ENCODE results near the gene SKAP1. TPM values are rescaled to one million over a fixed set of nuclear protein-coding genes. Genes with fewer than 3 reads are reported as not detected.
"Not testable (repeated sequence)": the region's sequence is repeated elsewhere in the genome, so short reads cannot be mapped to it uniquely, and the experiment has no call there.

The SKAP1 gene
- total RNA-seq, 1 donor from 2014 or later, result not detected

DNA sequence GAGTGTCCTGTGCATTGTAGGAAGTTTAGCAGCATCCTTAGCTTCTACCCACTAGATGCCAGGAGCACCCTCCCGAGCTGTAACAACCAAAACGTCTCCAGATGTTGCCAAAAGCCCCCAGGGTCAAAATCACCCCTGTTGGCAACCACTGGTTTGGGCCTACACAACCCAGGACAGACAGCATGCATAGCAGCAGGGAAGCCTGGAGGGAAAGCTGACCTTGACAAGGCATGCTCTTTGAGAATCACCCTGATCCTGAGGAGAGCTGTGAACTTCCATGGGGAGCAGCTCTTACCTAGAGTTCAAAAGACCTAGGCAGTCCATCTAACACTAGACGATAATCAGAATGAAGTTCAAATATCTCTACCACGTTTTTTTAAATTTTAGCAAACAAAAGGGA, 9.2 kb downstream of the SKAP1 start:
- no peaks in the 10 kb centered on the region for H3K36me3 Mint-ChIP-seq (ENCODE audit: unreplicated experiment)
- no peak overlapping the region for H3K27ac Mint-ChIP-seq (ENCODE audit: unreplicated experiment)
- H3K4me1 Mint-ChIP-seq (ENCODE audit: low read depth, unreplicated experiment), result no peaks in the 10 kb centered on the region
- H3K4me3 Mint-ChIP-seq (ENCODE audit: unreplicated experiment), result no peak overlapping the region
- H3K27me3 Mint-ChIP-seq (ENCODE audit: unreplicated experiment), result no peaks in the 10 kb centered on the region
- TF ChIP-seq, protein P1, sequence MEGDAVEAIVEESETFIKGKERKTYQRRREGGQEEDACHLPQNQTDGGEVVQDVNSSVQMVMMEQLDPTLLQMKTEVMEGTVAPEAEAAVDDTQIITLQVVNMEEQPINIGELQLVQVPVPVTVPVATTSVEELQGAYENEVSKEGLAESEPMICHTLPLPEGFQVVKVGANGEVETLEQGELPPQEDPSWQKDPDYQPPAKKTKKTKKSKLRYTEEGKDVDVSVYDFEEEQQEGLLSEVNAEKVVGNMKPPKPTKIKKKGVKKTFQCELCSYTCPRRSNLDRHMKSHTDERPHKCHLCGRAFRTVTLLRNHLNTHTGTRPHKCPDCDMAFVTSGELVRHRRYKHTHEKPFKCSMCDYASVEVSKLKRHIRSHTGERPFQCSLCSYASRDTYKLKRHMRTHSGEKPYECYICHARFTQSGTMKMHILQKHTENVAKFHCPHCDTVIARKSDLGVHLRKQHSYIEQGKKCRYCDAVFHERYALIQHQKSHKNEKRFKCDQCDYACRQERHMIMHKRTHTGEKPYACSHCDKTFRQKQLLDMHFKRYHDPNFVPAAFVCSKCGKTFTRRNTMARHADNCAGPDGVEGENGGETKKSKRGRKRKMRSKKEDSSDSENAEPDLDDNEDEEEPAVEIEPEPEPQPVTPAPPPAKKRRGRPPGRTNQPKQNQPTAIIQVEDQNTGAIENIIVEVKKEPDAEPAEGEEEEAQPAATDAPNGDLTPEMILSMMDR (IDR thresholded peaks at IDR 0.05; ENCODE audit: partially characterized antibody, unreplicated experiment), result no peak
- no peaks in the 10 kb centered on the region for H3K9me3 Mint-ChIP-seq (ENCODE audit: unreplicated experiment)
- no peak for DNase-seq

DNA sequence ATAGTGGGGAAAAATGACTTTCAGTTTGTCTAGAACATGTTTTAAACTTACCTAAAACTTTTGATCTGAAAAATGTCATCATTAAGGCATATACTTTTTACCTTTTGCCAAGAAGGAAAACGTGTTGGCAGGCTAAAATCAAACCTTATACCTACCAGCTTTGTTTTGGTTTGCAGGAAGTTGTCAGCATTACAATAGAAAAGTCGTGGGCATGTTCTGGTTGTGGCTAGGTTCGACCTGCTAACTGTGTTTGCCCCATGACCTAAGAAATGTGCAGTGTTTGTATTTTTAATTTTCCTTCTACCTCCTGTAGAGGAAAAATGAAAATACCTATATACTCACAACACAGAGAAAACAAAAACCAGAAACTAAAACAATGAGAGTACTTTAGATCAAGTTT, 13.0 kb downstream of the SKAP1 start:
- no peak overlapping the region for H3K4me3 Mint-ChIP-seq (ENCODE audit: unreplicated experiment)
- no peaks in the 10 kb centered on the region for H3K9me3 Mint-ChIP-seq (ENCODE audit: unreplicated experiment)
- H3K4me1 Mint-ChIP-seq (ENCODE audit: low read depth, unreplicated experiment), result no peaks in the 10 kb centered on the region
- peaks cover 5% of the 10 kb centered on the region for H3K27me3 Mint-ChIP-seq (ENCODE audit: unreplicated experiment)
- TF ChIP-seq, protein P1 (IDR thresholded peaks at IDR 0.05; ENCODE audit: partially characterized antibody, unreplicated experiment), result no peak
- H3K36me3 Mint-ChIP-seq (ENCODE audit: unreplicated experiment), result no peaks in the 10 kb centered on the region
- DNase-seq, result no peak
- no peak overlapping the region for H3K27ac Mint-ChIP-seq (ENCODE audit: unreplicated experiment)

DNA sequence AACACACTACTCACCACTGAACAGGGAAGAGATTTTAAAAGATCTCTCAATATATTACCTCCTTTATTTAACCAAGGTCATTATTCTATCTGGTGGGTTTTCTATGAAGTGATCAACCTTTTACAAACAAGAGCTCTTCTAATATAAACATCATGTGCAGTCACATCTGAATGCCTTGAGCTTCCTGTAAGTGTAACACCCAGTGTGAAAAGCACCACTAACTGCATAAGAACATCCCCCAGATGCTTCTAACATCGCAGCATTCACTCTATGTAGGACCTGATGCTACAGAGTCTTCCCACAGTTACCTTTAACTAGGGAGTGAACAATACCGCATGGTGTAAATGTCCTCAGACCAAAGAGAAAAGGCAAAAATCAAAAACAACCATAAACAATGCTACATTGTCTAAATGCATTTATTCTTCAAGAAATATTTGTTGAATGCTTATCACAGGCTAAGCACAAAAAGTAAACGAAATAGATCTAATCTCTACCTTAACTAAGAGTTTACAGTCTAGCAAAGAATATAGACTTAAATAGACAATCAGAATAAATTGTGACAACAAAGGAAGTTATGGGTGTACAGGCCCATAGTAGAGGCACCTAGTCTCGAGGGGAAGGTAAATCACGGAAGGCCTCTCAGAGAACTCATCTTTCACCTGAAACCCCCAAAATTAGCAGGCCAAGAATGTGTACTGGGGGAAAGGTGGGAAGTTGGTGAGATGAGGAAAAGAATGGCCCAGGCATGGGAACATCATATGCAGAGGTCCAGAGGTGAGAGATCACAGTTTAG, 16.2 kb downstream of the SKAP1 start:
- H3K4me3 Mint-ChIP-seq (ENCODE audit: unreplicated experiment), result no peak overlapping the region
- TF ChIP-seq, protein P1 (IDR thresholded peaks at IDR 0.05; ENCODE audit: partially characterized antibody, unreplicated experiment), result no peak
- H3K27ac Mint-ChIP-seq (ENCODE audit: unreplicated experiment), result no peak overlapping the region
- no peak for DNase-seq
- H3K36me3 Mint-ChIP-seq (ENCODE audit: unreplicated experiment), result no peaks in the 10 kb centered on the region
- peaks cover 6% of the 10 kb centered on the region for H3K27me3 Mint-ChIP-seq (ENCODE audit: unreplicated experiment)
- H3K9me3 Mint-ChIP-seq (ENCODE audit: unreplicated experiment), result no peaks in the 10 kb centered on the region
- H3K4me1 Mint-ChIP-seq (ENCODE audit: low read depth, unreplicated experiment), result no peaks in the 10 kb centered on the region

DNA sequence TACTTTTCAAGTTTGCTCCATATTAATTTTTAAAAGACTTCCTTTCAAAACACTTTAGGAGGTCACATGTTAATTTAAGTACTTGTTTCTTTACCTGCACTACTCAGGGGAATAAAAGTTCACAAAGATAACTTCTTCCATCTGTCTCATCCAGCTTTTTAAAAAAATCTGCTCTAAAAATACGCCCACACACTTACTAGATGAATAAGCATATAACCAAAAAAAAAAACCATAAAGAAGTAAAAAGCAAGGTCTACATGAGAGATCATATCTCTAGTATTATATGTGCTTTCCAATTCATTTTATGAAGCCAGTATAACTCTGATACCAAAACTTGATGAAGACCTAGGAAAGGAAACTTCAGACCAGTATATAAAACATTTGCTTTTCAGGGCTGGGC, 17.2 kb downstream of the SKAP1 start:
- TF ChIP-seq, protein P1 (IDR thresholded peaks at IDR 0.05; ENCODE audit: partially characterized antibody, unreplicated experiment), result no peak
- DNase-seq, result no peak
- H3K4me1 Mint-ChIP-seq (ENCODE audit: low read depth, unreplicated experiment), result no peaks in the 10 kb centered on the region
- no peak overlapping the region for H3K27ac Mint-ChIP-seq (ENCODE audit: unreplicated experiment)
- H3K4me3 Mint-ChIP-seq (ENCODE audit: unreplicated experiment), result no peak overlapping the region
- H3K9me3 Mint-ChIP-seq (ENCODE audit: unreplicated experiment), result no peaks in the 10 kb centered on the region
- H3K36me3 Mint-ChIP-seq (ENCODE audit: unreplicated experiment), result no peaks in the 10 kb centered on the region
- H3K27me3 Mint-ChIP-seq (ENCODE audit: unreplicated experiment), result peaks cover 6% of the 10 kb centered on the region

DNA sequence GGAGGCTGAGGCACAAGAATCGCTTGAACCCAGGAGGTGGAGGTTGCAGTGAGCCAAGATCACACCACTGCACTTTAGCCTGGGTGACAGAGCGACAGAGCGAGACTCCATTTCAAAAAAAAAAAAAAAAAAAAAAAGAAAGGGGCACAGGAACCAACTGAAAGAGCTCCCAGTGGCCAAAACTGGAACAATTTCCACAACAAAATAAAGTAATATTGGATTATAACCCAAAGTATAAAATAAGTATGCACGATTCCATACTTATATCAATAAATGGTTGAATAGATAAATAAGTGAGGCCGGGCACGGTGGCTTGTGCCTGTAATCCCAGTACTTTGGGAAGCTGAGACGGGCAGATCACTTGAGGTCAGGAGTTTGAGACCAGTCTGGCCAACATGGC, 19.2 kb downstream of the SKAP1 start:
- H3K36me3 Mint-ChIP-seq (ENCODE audit: unreplicated experiment); H3K9me3 Mint-ChIP-seq (ENCODE audit: unreplicated experiment); H3K4me3 Mint-ChIP-seq (ENCODE audit: unreplicated experiment); H3K27me3 Mint-ChIP-seq (ENCODE audit: unreplicated experiment); DNase-seq; H3K4me1 Mint-ChIP-seq (ENCODE audit: low read depth, unreplicated experiment); H3K27ac Mint-ChIP-seq (ENCODE audit: unreplicated experiment): not testable (repeated sequence)
